Spleen (tissue), 7 donors: ENCODE measurements around the gene LCP1.
"Not testable (repeated sequence)": the region's sequence is repeated elsewhere in the genome, so short reads cannot be mapped to it uniquely, and the experiment has no call there.

ENCODE experiments used
- POLR2A ChIP-seq, 3 donors: fragments of 450-650 bp; IDR thresholded peaks; one replicate each; pipeline ENCODE4 v1.5.1; 2017; ENCODE audit warnings: antibody characterized with exemption in 3 of 3, mild to moderate bottlenecking in 1 of 3
- POLR2AphosphoS5 ChIP-seq, 3 donors: sonication (generic); formaldehyde crosslinking; IDR thresholded peaks; one replicate each; pipeline ENCODE4 v1.5.1; 2017; ENCODE audit warnings: antibody characterized with exemption in 3 of 3
- TF ChIP-seq, protein P1 (sequence below), 11 experiments: fragments of 200-600 bp in 7 of 11; fragments of 450-650 bp in 4 of 11; sonication (generic) in 4 of 11; IDR thresholded peaks in 8 of 11; conservative IDR thresholded peaks in 3 of 11; 1 replicate in 7 of 11; 2 replicates in 4 of 11; pipeline versions ENCODE4 v1.4.0 to v1.8.0; 2016 to 2021; ENCODE audit warnings: antibody characterized with exemption in 11 of 11, inconsistent platforms in 4 of 11, mild to moderate bottlenecking in 1 of 11
- donor health status: DM: no; HTN: no; CAD: no; lungs with moderate emphysema.
- donor health status: DM: no; HTN: no; CAD: no.
- donor health status: DM: no; HTN: no; CAD: no.

DNA sequence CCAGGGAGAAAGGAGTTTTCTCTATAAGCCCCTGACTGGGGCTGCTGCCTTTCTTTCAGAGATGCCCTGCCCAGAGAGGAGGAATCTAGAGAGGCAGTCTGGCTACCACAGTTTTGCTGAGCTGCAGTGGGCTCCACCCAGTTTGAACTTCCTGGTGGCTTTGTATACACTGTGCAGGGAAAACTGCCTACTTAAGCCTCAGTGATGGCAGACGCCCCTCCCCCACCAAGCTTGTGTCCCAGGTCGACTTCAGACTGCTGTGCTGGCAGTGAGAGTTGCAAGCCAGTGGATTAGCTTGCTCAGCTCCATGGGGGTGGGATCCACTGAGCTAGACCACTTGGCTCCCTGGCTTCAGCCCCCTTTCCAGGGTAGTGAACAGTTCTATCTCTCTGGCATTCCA lies 38.3 kb upstream of the LCP1 start:
- TF ChIP-seq, protein P1, sequence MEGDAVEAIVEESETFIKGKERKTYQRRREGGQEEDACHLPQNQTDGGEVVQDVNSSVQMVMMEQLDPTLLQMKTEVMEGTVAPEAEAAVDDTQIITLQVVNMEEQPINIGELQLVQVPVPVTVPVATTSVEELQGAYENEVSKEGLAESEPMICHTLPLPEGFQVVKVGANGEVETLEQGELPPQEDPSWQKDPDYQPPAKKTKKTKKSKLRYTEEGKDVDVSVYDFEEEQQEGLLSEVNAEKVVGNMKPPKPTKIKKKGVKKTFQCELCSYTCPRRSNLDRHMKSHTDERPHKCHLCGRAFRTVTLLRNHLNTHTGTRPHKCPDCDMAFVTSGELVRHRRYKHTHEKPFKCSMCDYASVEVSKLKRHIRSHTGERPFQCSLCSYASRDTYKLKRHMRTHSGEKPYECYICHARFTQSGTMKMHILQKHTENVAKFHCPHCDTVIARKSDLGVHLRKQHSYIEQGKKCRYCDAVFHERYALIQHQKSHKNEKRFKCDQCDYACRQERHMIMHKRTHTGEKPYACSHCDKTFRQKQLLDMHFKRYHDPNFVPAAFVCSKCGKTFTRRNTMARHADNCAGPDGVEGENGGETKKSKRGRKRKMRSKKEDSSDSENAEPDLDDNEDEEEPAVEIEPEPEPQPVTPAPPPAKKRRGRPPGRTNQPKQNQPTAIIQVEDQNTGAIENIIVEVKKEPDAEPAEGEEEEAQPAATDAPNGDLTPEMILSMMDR (IDR thresholded peaks at IDR 0.05 in 8 of 11, conservative IDR thresholded peaks at IDR 0.05 in 3 of 11) = not testable (repeated sequence)
- TF ChIP-seq POLR2A, POLR2AphosphoS5 (IDR thresholded peaks at IDR 0.05): not testable (repeated sequence)
